SK-N-SH (cell line): ENCODE results near the gene CNDP2. TPM values are rescaled to one million over a fixed set of nuclear protein-coding genes. Genes with fewer than 3 reads are reported as not detected.

Experiments used
- CTCF ChIA-PET: fragments of 300-600, 350-600 bp; formaldehyde crosslinking; extraction: SDS; loops from one replicate; lab custom pipeline; 2021; lab: Yijun Ruan, JAX
- POLR2A ChIA-PET: fragments of 350-600 bp; sonication (Branson Sonifier 250); formaldehyde crosslinking; extraction: SDS; loops from one replicate; lab custom pipeline; 2020; ENCODE audit warnings: antibody characterized with exemption, inconsistent platforms; lab: Yijun Ruan, JAX
- DNase-seq: peaks from one replicate; pipeline ENCODE4 v3.0.0; 2012
- H2AFZ ChIP-seq: fragments of 200-600 bp; sonication (generic); 2 replicates; pipeline ENCODE4 v1.8.1; 2016; ENCODE audit warnings: antibody characterized with exemption, mild to moderate bottlenecking, low read depth
- H3F3A ChIP-seq: fragments of 200-600 bp; sonication (generic); replicated peaks from 2 replicates; pipeline ENCODE3; 2016; ENCODE audit warnings: antibody characterized with exemption, mild to moderate bottlenecking; ENCODE audit not compliant: insufficient read depth
- H3K27ac ChIP-seq, 2 experiments: fragments of 200-500 bp in 1 of 2; fragments of 200-600 bp in 1 of 2; sonication (Bioruptor generic) in 1 of 2; sonication (generic), shearing (Covaris generic) in 1 of 2; 2 replicates each; pipeline versions ENCODE4 v1.5.1 to v1.6.1; 2014 to 2016; ENCODE audit warnings: low read depth in 2 of 2, inconsistent platforms in 1 of 2, low read length in 1 of 2, mild to moderate bottlenecking in 1 of 2, mixed read lengths in 1 of 2
- H3K27me3 ChIP-seq: fragments of 200-600 bp; sonication (generic), shearing (Covaris generic); 2 replicates; pipeline ENCODE4 v1.6.1; 2016; ENCODE audit warnings: mixed run types; ENCODE audit not compliant: insufficient read depth
- H3K36me3 ChIP-seq, 2 experiments: fragments of 200-500 bp in 1 of 2; fragments of 200-600 bp in 1 of 2; sonication (Bioruptor generic) in 1 of 2; sonication (generic) in 1 of 2; replicated peaks in 1 of 2; 2 replicates each; pipeline versions ENCODE3 to v1.5.1; 2014 to 2016; ENCODE audit warnings: low read length in 1 of 2, mild to moderate bottlenecking in 1 of 2; ENCODE audit not compliant: insufficient read depth in 2 of 2, control insufficient read depth in 1 of 2
- H3K4me1 ChIP-seq, 2 experiments: fragments of 200-500 bp in 1 of 2; fragments of 200-600 bp in 1 of 2; sonication (Bioruptor generic) in 1 of 2; sonication (generic), shearing (Covaris generic) in 1 of 2; 2 replicates each; pipeline versions ENCODE4 v1.5.1 to v1.6.1; 2014 to 2016; ENCODE audit warnings: low read depth in 1 of 2, low read length in 1 of 2, mixed run types in 1 of 2; ENCODE audit not compliant: insufficient read depth in 2 of 2, control insufficient read depth in 1 of 2
- H3K4me2 ChIP-seq: fragments of 200-600 bp; sonication (generic), shearing (Covaris generic); 2 replicates; pipeline ENCODE4 v1.6.1; 2017; ENCODE audit warnings: mixed run types
- H3K4me3 ChIP-seq, 2 experiments: fragments of 200-500 bp in 1 of 2; fragments of 200-600 bp in 1 of 2; sonication (Bioruptor generic) in 1 of 2; sonication (generic), shearing (Covaris generic) in 1 of 2; 2 replicates each; pipeline versions ENCODE4 v1.5.1 to v1.8.1; 2014 to 2016; ENCODE audit warnings: low read depth in 2 of 2, inconsistent platforms in 1 of 2, low read length in 1 of 2, mild to moderate bottlenecking in 1 of 2, mixed read lengths in 1 of 2, moderate library complexity in 1 of 2
- H3K79me2 ChIP-seq: fragments of 200-600 bp; sonication (generic); 2 replicates; pipeline ENCODE4 v1.8.1; 2017; ENCODE audit warnings: mild to moderate bottlenecking; ENCODE audit not compliant: insufficient read depth
- H3K9ac ChIP-seq: fragments of 200-600 bp; sonication (generic); 2 replicates; pipeline ENCODE4 v1.6.1; 2017; ENCODE audit warnings: mixed run types
- H3K9me2 ChIP-seq: fragments of 200-600 bp; sonication (generic); 2 replicates; pipeline ENCODE4 v1.6.1; 2017; ENCODE audit warnings: mixed run types
- H3K9me3 ChIP-seq: fragments of 200-600 bp; sonication (generic); 2 replicates; pipeline ENCODE4 v1.6.1; 2017; ENCODE audit warnings: mixed run types, mild to moderate bottlenecking, moderate library complexity
- H4K20me1 ChIP-seq: fragments of 200-600 bp; sonication (generic); 2 replicates; pipeline ENCODE4 v1.6.1; 2017; ENCODE audit warnings: mild to moderate bottlenecking, mixed run types; ENCODE audit not compliant: insufficient read depth
- CHD2 ChIP-seq: fragments of 150-350 bp; IDR thresholded peaks from 2 replicates; pipeline ENCODE4 v1.6.1; 2018; ENCODE audit warnings: low read length; ENCODE audit not compliant: partially characterized antibody
- EZH2phosphoT487 ChIP-seq: fragments of 200-600 bp; sonication (generic); IDR thresholded peaks from 2 replicates; pipeline ENCODE4 v1.6.1; 2017; ENCODE audit warnings: low read depth, mixed run types, mild to moderate bottlenecking, antibody characterized with exemption, moderate library complexity, borderline replicate concordance
- FOXJ3 ChIP-seq: sonication (generic); formaldehyde crosslinking; IDR thresholded peaks from 2 replicates; pipeline ENCODE4 v1.5.1; 2020; ENCODE audit warnings: mild to moderate bottlenecking, missing genetic modification reagents
- GABPA ChIP-seq: IDR thresholded peaks from 2 replicates; pipeline ENCODE4 v1.4.0; 2012; ENCODE audit warnings: low read depth, mild to moderate bottlenecking
- GATA2 ChIP-seq: sonication (generic); formaldehyde crosslinking; IDR thresholded peaks from 2 replicates; pipeline ENCODE4 v1.5.0; 2020; ENCODE audit warnings: mild to moderate bottlenecking, missing genetic modification reagents
- IRF3 ChIP-seq: fragments of 150-350 bp; IDR thresholded peaks from 2 replicates; pipeline ENCODE4 v1.6.1; 2016; ENCODE audit warnings: mild to moderate bottlenecking, low read depth, low read length
- JUND ChIP-seq: IDR thresholded peaks from 2 replicates; pipeline ENCODE4 v1.4.0; 2012
- MAX ChIP-seq: IDR thresholded peaks from 2 replicates; pipeline ENCODE4 v1.4.0; 2012; ENCODE audit warnings: low read depth
- NFIC ChIP-seq: IDR thresholded peaks from 2 replicates; pipeline ENCODE4 v1.4.0; 2012; ENCODE audit warnings: borderline replicate concordance
- NRF1 ChIP-seq: IDR thresholded peaks from 2 replicates; pipeline ENCODE4 v1.6.1; 2012; ENCODE audit warnings: low read depth, mild to moderate bottlenecking, low read length
- PBX3 ChIP-seq: IDR thresholded peaks from 2 replicates; pipeline ENCODE4; 2012
- REST ChIP-seq: IDR thresholded peaks from 2 replicates; pipeline ENCODE4 v1.6.1; 2012; ENCODE audit warnings: mild to moderate bottlenecking, low read depth, low read length, moderate library complexity
- RFX5 ChIP-seq: IDR thresholded peaks from 2 replicates; pipeline ENCODE4 v1.6.1; 2012; ENCODE audit warnings: mild to moderate bottlenecking, improper control_type of control experiment, low read length
- SIN3A ChIP-seq: IDR thresholded peaks from 2 replicates; pipeline ENCODE4 v1.6.1; 2012; ENCODE audit warnings: low read depth, mild to moderate bottlenecking, low read length, moderate library complexity, borderline replicate concordance
- SMC3 ChIP-seq: IDR thresholded peaks from 2 replicates; pipeline ENCODE4 v1.6.1; 2012; ENCODE audit warnings: low read depth, low read length, improper control_type of control experiment
- TCF12 ChIP-seq: IDR thresholded peaks from 2 replicates; pipeline ENCODE4 v1.4.0; 2012
- TEAD4 ChIP-seq: IDR thresholded peaks from 2 replicates; pipeline ENCODE4 v1.4.0; 2012; ENCODE audit warnings: mild to moderate bottlenecking, borderline replicate concordance; ENCODE audit not compliant: insufficient read depth
- USF2 ChIP-seq: fragments of 150-350 bp; IDR thresholded peaks from 2 replicates; pipeline ENCODE4 v1.6.1; 2017; ENCODE audit warnings: antibody characterized with exemption, low read length, low read depth, borderline replicate concordance
- YY1 ChIP-seq: IDR thresholded peaks from 2 replicates; pipeline ENCODE4 v1.4.0; 2012; ENCODE audit warnings: low read depth, mild to moderate bottlenecking
- WGBS: methylation state at CpG from one replicate; pipeline ENCODE4 v1.1.6; 2017; ENCODE audit warnings: low lambda C conversion rate; 5-methylcytosine and 5-hydroxymethylcytosine counted together
- polyA plus RNA-seq, 3 experiments: library from polyadenylated mRNA; depleted of rRNA; stranded (reverse); fragments of >200 nt; gene quantifications; 2 replicates each; pipeline ENCODE4 v1.2.3, GENCODE V29; 2012

CNDP2 gene
- polyA plus RNA-seq, 1 of the 3 experiments (the other 2 are of a cell fraction), result 78.5 TPM

- no peak for TF ChIP-seq JUND
- TF ChIP-seq MAX, result no peak
- TF ChIP-seq RFX5, result no peak
- no peak for TF ChIP-seq SIN3A
- TF ChIP-seq GABPA, result no peak
- no peak for TF ChIP-seq REST
- no peak for TF ChIP-seq GATA2
- no peak for TF ChIP-seq NRF1
- no peak for TF ChIP-seq NFIC
- TF ChIP-seq TEAD4, result no peak
- no peak for TF ChIP-seq PBX3
- TF ChIP-seq IRF3, result no peak
- TF ChIP-seq TCF12, result no peak
- no peak for TF ChIP-seq SMC3
- TF ChIP-seq YY1, result no peak
- TF ChIP-seq USF2, result no peak
- no peak for TF ChIP-seq CHD2
- no peak for TF ChIP-seq EZH2phosphoT487
- TF ChIP-seq FOXJ3 (CRISPR knock-in tag), result no peak
- no peak for DNase-seq
- no peak overlapping the region for H3K9ac ChIP-seq
- H3K9me2 ChIP-seq, result no peaks in the 10 kb centered on the region
- H3F3A ChIP-seq, result no peaks in the 10 kb centered on the region
- no peak overlapping the region for H3K27ac ChIP-seq
- no peak overlapping the region for H2AFZ ChIP-seq
- POLR2A ChIA-PET, result interaction anchor here (0.9 kb wide), 1 partner anchor 14 kb away, joined by 4 read pairs; no protein-coding TSS in a partner anchor
- H4K20me1 ChIP-seq, result no peaks in the 10 kb centered on the region
- no peak overlapping the region for H3K4me3 ChIP-seq
- no peaks in the 10 kb centered on the region for H3K4me1 ChIP-seq
- H3K27me3 ChIP-seq, result no peaks in the 10 kb centered on the region
- H3K79me2 ChIP-seq, result no peaks in the 10 kb centered on the region
- H3K9me3 ChIP-seq, result no peaks in the 10 kb centered on the region
- WGBS, result 93% methylated on average over 15 of the region's 15 CpGs
- H3K4me2 ChIP-seq, result no peak overlapping the region
- CTCF ChIA-PET, result no interaction called here
- peaks cover 16 to 73% of the 10 kb centered on the region in 2 experiments for H3K36me3 ChIP-seq
Observed at GRCh38 chr18:74512321-74513053, 16.3 kb downstream of the CNDP2 start.
